IMR-90 (cell line): Measurements from ENCODE around the gene SOX30. TPM values are rescaled to one million over a fixed set of nuclear protein-coding genes. Genes with fewer than 3 reads are reported as not detected.

Experiments
- ATAC-seq: fragments of 200-7000 bp; cut with Tn5 transposase; 2 replicates; pipeline ENCODE4 v1.9.1; 2020; ENCODE audit warnings: low read depth, mild to moderate bottlenecking, moderate library complexity
- BruUV-seq: library from RNA; stranded (reverse); fragments of 400-500 nt; replicated peaks from 2 replicates; lab custom pipeline; 2021; lab: Mats Ljungman, UMichigan
- CTCF ChIA-PET: fragments of 300-600 bp; formaldehyde crosslinking; extraction: SDS; loops from one replicate; lab custom pipeline; 2021; ENCODE audit warnings: antibody characterized with exemption; lab: Yijun Ruan, JAX
- POLR2A ChIA-PET: fragments of 300-600 bp; sonication (Branson Sonifier 250); formaldehyde crosslinking; loops from one replicate; lab custom pipeline; 2022; ENCODE audit warnings: antibody characterized with exemption; ENCODE audit not compliant: unreplicated experiment; lab: Charles Lee
- DNase-seq: peaks from one replicate; pipeline ENCODE4 v3.0.0; 2013
- H2AFZ ChIP-seq: replicated peaks from 2 replicates; pipeline ENCODE3; 2013; ENCODE audit warnings: low read length, mild to moderate bottlenecking; ENCODE audit not compliant: poor library complexity
- H2AK5ac ChIP-seq: 2 replicates; pipeline ENCODE4 v1.6.1; 2013; ENCODE audit warnings: low read depth, low read length, inconsistent platforms
- H2AK9ac ChIP-seq: replicated peaks from 2 replicates; pipeline ENCODE3; 2013; ENCODE audit warnings: mild to moderate bottlenecking, low read depth, low read length, moderate library complexity; ENCODE audit not compliant: poor library complexity
- H2BK120ac ChIP-seq: 2 replicates; pipeline ENCODE4 v1.6.1; 2013; ENCODE audit warnings: low read depth, low read length, inconsistent platforms
- H2BK15ac ChIP-seq: 3 replicates; pipeline ENCODE4 v1.6.1; 2013; ENCODE audit warnings: low read depth, low read length, inconsistent platforms
- H2BK20ac ChIP-seq: 2 replicates; pipeline ENCODE4 v1.6.1; 2013; ENCODE audit warnings: low read depth, mild to moderate bottlenecking, inconsistent platforms, low read length, moderate library complexity
- H2BK5ac ChIP-seq: 2 replicates; pipeline ENCODE4 v1.6.1; 2013; ENCODE audit warnings: mild to moderate bottlenecking, low read depth, low read length, inconsistent platforms; ENCODE audit not compliant: poor library complexity, severe bottlenecking
- H3K14ac ChIP-seq: replicated peaks from 2 replicates; pipeline ENCODE4 v1.6.1; 2013; ENCODE audit warnings: low read depth, low read length, inconsistent platforms
- H3K18ac ChIP-seq: 2 replicates; pipeline ENCODE4 v1.6.1; 2013; ENCODE audit warnings: low read depth, low read length, control low read depth
- H3K23ac ChIP-seq: 2 replicates; pipeline ENCODE4 v1.6.1; 2013; ENCODE audit warnings: low read depth, low read length, inconsistent platforms
- H3K27ac ChIP-seq: 2 replicates; pipeline ENCODE4 v1.5.1; 2013; ENCODE audit warnings: mild to moderate bottlenecking, control low read depth, low read length; ENCODE audit not compliant: insufficient read depth
- H3K27me3 ChIP-seq: 2 replicates; pipeline ENCODE4 v1.6.1; 2013; ENCODE audit warnings: low read length; ENCODE audit not compliant: control insufficient read depth, insufficient read depth
- H3K36me3 ChIP-seq: 2 replicates; pipeline ENCODE4 v1.6.1; 2013; ENCODE audit warnings: low read length, mixed read lengths; ENCODE audit not compliant: control insufficient read depth, insufficient read depth
- H3K4ac ChIP-seq: 2 replicates; pipeline ENCODE4 v1.6.1; 2013; ENCODE audit warnings: low read depth, low read length, inconsistent platforms
- H3K4me1 ChIP-seq: 2 replicates; pipeline ENCODE4 v1.6.1; 2013; ENCODE audit warnings: low read length, mixed read lengths; ENCODE audit not compliant: control insufficient read depth, insufficient read depth
- H3K4me2 ChIP-seq: 2 replicates; pipeline ENCODE4 v1.6.1; 2013; ENCODE audit warnings: low read depth, mild to moderate bottlenecking, control low read depth, low read length, moderate library complexity
- H3K4me3 ChIP-seq: 2 replicates; pipeline ENCODE4 v1.5.1; 2013; ENCODE audit warnings: low read depth, mild to moderate bottlenecking, control low read depth, low read length, moderate library complexity; ENCODE audit not compliant: insufficient read depth
- H3K56ac ChIP-seq: 2 replicates; pipeline ENCODE4 v1.6.1; 2013; ENCODE audit warnings: low read length, inconsistent platforms; ENCODE audit not compliant: insufficient read depth; ENCODE audit errors: extremely low read depth
- H3K79me1 ChIP-seq, 2 experiments: 2 replicates each; pipeline ENCODE4 v1.6.1; 2013; ENCODE audit warnings: low read length in 2 of 2, inconsistent platforms in 1 of 2, low read depth in 1 of 2
- H3K9ac ChIP-seq: 2 replicates; pipeline ENCODE4 v1.6.1; 2013; ENCODE audit warnings: low read depth, low read length, control low read depth
- H3K9me1 ChIP-seq: 2 replicates; pipeline ENCODE4 v1.6.1; 2013; ENCODE audit warnings: low read length, inconsistent platforms; ENCODE audit not compliant: insufficient read depth
- H3K9me3 ChIP-seq: 2 replicates; pipeline ENCODE4 v1.6.1; 2013; ENCODE audit warnings: low read length; ENCODE audit not compliant: control insufficient read depth, insufficient read depth
- H4K20me1 ChIP-seq: 2 replicates; pipeline ENCODE4 v1.6.1; 2013; ENCODE audit warnings: low read length, inconsistent platforms; ENCODE audit not compliant: insufficient read depth
- H4K5ac ChIP-seq: 2 replicates; pipeline ENCODE4 v1.6.1; 2013; ENCODE audit warnings: mild to moderate bottlenecking, low read depth, low read length, control low read depth
- H4K8ac ChIP-seq, 2 experiments: 2 replicates each; pipeline ENCODE4 v1.6.1; 2013; ENCODE audit warnings: low read depth in 2 of 2, low read length in 2 of 2, control low read depth in 1 of 2, inconsistent platforms in 1 of 2
- H4K91ac ChIP-seq: 2 replicates; pipeline ENCODE4 v1.6.1; 2013; ENCODE audit warnings: low read depth, low read length, inconsistent platforms; ENCODE audit not compliant: insufficient read depth
- NFE2L2 ChIP-seq: fragments of 150-350 bp; IDR thresholded peaks from 2 replicates; pipeline ENCODE4 v1.6.1; 2016; ENCODE audit warnings: low read depth, mild to moderate bottlenecking, low read length
- POLR2A ChIP-seq: IDR thresholded peaks from 2 replicates; pipeline ENCODE4 v1.6.1; 2012; ENCODE audit warnings: mild to moderate bottlenecking, low read depth, low read length
- RAD21 ChIP-seq: IDR thresholded peaks from 2 replicates; pipeline ENCODE4 v1.6.1; 2012; ENCODE audit warnings: low read length, improper control_type of control experiment
- USF2 ChIP-seq: fragments of 150-350 bp; IDR thresholded peaks from 2 replicates; pipeline ENCODE4 v1.6.1; 2017; ENCODE audit warnings: mild to moderate bottlenecking, antibody characterized with exemption, low read length, low read depth
- WGBS, 2 experiments: methylation state at CpG; one replicate each; pipeline versions ENCODE4 v1.1.5 to v1.1.7; 2013; ENCODE audit warnings: missing lambda C conversion rate in 2 of 2; ENCODE audit not compliant: insufficient read length in 1 of 2; ENCODE audit errors: extremely low coverage in 2 of 2; 5-methylcytosine and 5-hydroxymethylcytosine counted together
- dilution Hi-C: fragments of 300-500 bp; cut with HindIII; formaldehyde crosslinking; loops from one replicate; pipeline ENCODE4 v1.14.3; 2018; ENCODE audit warnings: low sequenced_read_pairs; ENCODE audit not compliant: unreplicated experiment
- in situ Hi-C: fragments of 300-500 bp; cut with MboI; formaldehyde crosslinking; loops from 3 replicates; pipeline ENCODE4 v1.14.3; 2019; ENCODE audit warnings: low sequenced_read_pairs, inconsistent platforms, mixed read lengths
- intact Hi-C: fragments of 100-400 bp; cut with micrococcal nuclease; formaldehyde crosslinking; loops from 2 replicates; pipeline ENCODE4 v1.10.0; 2022
- polyA plus RNA-seq, 3 experiments: library from polyadenylated mRNA; depleted of rRNA; stranded (reverse); fragments of >200 nt; gene quantifications; 2 replicates each; pipeline ENCODE4 v1.2.3, GENCODE V29; 2012; ENCODE audit warnings: low replicate concordance in 1 of 3
- total RNA-seq: library from RNA; depleted of rRNA; stranded (reverse); fragments of >200 nt; gene quantifications from 2 replicates; pipeline ENCODE4 v1.2.3, GENCODE V29; 2012

SOX30 gene
- total and polyA plus RNA-seq, 2 of the 4 experiments (the other 2 are of a cell fraction), result not detected

DNA sequence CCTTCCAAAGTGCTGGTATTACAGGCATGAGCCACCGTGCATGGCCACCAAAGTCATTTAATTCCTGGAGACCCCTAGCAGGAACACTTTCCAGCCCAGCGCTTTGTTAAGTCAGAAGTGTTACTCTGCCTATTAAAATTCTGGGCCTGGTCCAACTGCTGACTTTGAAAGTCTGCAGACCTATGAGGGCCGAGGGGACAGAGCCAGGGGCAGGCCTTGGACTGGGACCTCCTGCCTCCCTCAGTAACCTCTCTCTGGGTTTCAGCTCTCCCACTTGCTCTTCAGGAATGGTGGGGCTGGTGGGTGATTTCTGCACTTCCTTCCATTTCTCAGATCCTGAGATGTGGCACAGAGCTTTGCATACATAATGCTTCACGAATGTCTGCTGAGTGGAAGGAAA is 28.8 kb upstream of the SOX30 start:
- Histone ChIP-seq H3K4ac (no peak overlapping the region), H2BK120ac (no peak overlapping the region), H2BK5ac (no peak overlapping the region), H3K9me1 (no peaks in the 10 kb centered on the region), H3K9ac (no peak overlapping the region), H3K4me1 (no peaks in the 10 kb centered on the region), H3K18ac (no peak overlapping the region), H3K27me3 (no peaks in the 10 kb centered on the region), H3K9me3 (no peaks in the 10 kb centered on the region), H4K8ac (no peak overlapping the region), H2BK20ac (no peak overlapping the region), H2AK9ac (no peak overlapping the region), H2BK15ac (no peak overlapping the region), H3K79me1 (no peaks in the 10 kb centered on the region), H3K56ac (no peak overlapping the region), H3K36me3 (no peaks in the 10 kb centered on the region), H4K91ac (no peak overlapping the region), H3K27ac (no peak overlapping the region), H2AK5ac (no peak overlapping the region), H3K4me2 (no peak overlapping the region), H3K4me3 (no peak overlapping the region), H3K23ac (no peak overlapping the region), H2AFZ (no peak overlapping the region), H3K14ac (no peak overlapping the region), H4K5ac (no peak overlapping the region), H4K20me1 (no peaks in the 10 kb centered on the region)
- intact Hi-C loops, result no loop called here
- no peak for TF ChIP-seq RAD21
- no peak for TF ChIP-seq NFE2L2
- TF ChIP-seq POLR2A, result no peak
- TF ChIP-seq USF2, result no peak
- dilution Hi-C loops, result no loop called here
- ATAC-seq, result no peak
- in situ Hi-C loops, result no loop called here
- ChIA-PET POLR2A (no interaction called here), CTCF (no interaction called here)
- no peak for DNase-seq
- no TSS peak for BruUV-seq
- WGBS, 2 experiments, result 50% methylated on average over 1 of the region's 4 CpGs; no CpG with 5 or more reads in 1 of the 2 experiments
